Jurkat, Clone E6-1 (cell line): ENCODE measurements around the gene MYO10. TPM values are rescaled to one million over a fixed set of nuclear protein-coding genes. Genes with fewer than 3 reads are reported as not detected.
"Not testable (repeated sequence)": the region's sequence is repeated elsewhere in the genome, so short reads cannot be mapped to it uniquely, and the experiment has no call there.

Experiments
- DNase-seq: peaks from one replicate; pipeline ENCODE4 v3.0.0-alpha.2; 2011; ENCODE audit warnings: low read depth, low spot score
- H3K4me3 ChIP-seq: 2 replicates; pipeline ENCODE4 v1.5.1; 2011; ENCODE audit warnings: mild to moderate bottlenecking, low read length, control low read depth, moderate library complexity
- polyA plus RNA-seq: library from polyadenylated mRNA; unstranded; fragments of >200 nt; gene quantifications from one replicate; pipeline ENCODE4 v1.2.1, GENCODE V29; 2012; ENCODE audit warnings: missing spikeins; ENCODE audit not compliant: insufficient read length, insufficient read depth

The MYO10 gene
- polyA plus RNA-seq: 0.12 TPM

GRCh38 chr5:16936150-16936988 lies at the start of gene MYO10:
Gene MYO10, minus strand, starts transcription at chr5:16936288. Its CDS starts 480 bp downstream, at chr5:16935808.
- no peak within 1 kb of the TSS for H3K4me3 ChIP-seq
- DNase-seq: no peak

GRCh38 chr5:16985304-16985703 lies 49.2 kb upstream of the MYO10 start:
- not testable (repeated sequence) for DNase-seq, H3K4me3 ChIP-seq

- no peak for DNase-seq
- no peak overlapping the region for H3K4me3 ChIP-seq
These were observed 47.9 kb upstream of the MYO10 start for GRCh38 chr5:16983972-16984371.

GRCh38 chr5:16983022-16983639 lies 47.0 kb upstream of the MYO10 start:
- DNase-seq: no peak
- H3K4me3 ChIP-seq: no peak overlapping the region

GRCh38 chr5:16981700-16982099 lies 45.6 kb upstream of the MYO10 start:
- DNase-seq: no peak
- no peak overlapping the region for H3K4me3 ChIP-seq

GRCh38 chr5:16980983-16981382 lies 44.9 kb upstream of the MYO10 start:
- no peak for DNase-seq
- no peak overlapping the region for H3K4me3 ChIP-seq

- no peak for DNase-seq
- no peak overlapping the region for H3K4me3 ChIP-seq
These were observed 42.2 kb upstream of the MYO10 start for GRCh38 chr5:16978296-16978695.

GRCh38 chr5:16976625-16977008 lies 40.5 kb upstream of the MYO10 start:
- no peak for DNase-seq
- H3K4me3 ChIP-seq: no peak overlapping the region

GRCh38 chr5:16975950-16976624 lies 40.0 kb upstream of the MYO10 start:
- no peak for DNase-seq
- no peak overlapping the region for H3K4me3 ChIP-seq

- no peak for DNase-seq
- no peak overlapping the region for H3K4me3 ChIP-seq
These were observed 38.9 kb upstream of the MYO10 start for GRCh38 chr5:16974981-16975380.

GRCh38 chr5:16970826-16971225 lies 34.7 kb upstream of the MYO10 start:
- H3K4me3 ChIP-seq: no peak overlapping the region
- no peak for DNase-seq

GRCh38 chr5:16970260-16970659 lies 34.2 kb upstream of the MYO10 start:
- no peak for DNase-seq
- no peak overlapping the region for H3K4me3 ChIP-seq

GRCh38 chr5:16965581-16965980 lies 29.5 kb upstream of the MYO10 start:
- no peak for DNase-seq
- H3K4me3 ChIP-seq: no peak overlapping the region

GRCh38 chr5:16963821-16964220 lies 27.7 kb upstream of the MYO10 start:
- no peak for DNase-seq
- H3K4me3 ChIP-seq: no peak overlapping the region

- H3K4me3 ChIP-seq: no peak overlapping the region
- DNase-seq: no peak
These were observed 25.0 kb upstream of the MYO10 start for GRCh38 chr5:16961131-16961530.

- no peak overlapping the region for H3K4me3 ChIP-seq
- no peak for DNase-seq
These were observed 21.5 kb upstream of the MYO10 start for GRCh38 chr5:16957304-16958196.

GRCh38 chr5:16953729-16954128 lies 17.6 kb upstream of the MYO10 start:
- no peak for DNase-seq

GRCh38 chr5:16952968-16953671 lies 17.0 kb upstream of the MYO10 start:
- H3K4me3 ChIP-seq: no peak overlapping the region
- no peak for DNase-seq

More at GRCh38 chr5:16953729-16954128, 17.6 kb upstream of the MYO10 start:
- H3K4me3 ChIP-seq: no peak overlapping the region

- DNase-seq: no peak
- no peak overlapping the region for H3K4me3 ChIP-seq
These were observed 10.6 kb upstream of the MYO10 start for GRCh38 chr5:16946725-16947124.
